Loucy (cell line): ENCODE measurements around the gene FER.

Experiments
- EZH2phosphoT487 ChIP-seq: fragments of 200-600 bp; IDR thresholded peaks from 2 replicates; pipeline ENCODE4 v1.6.1; 2018; ENCODE audit warnings: antibody characterized with exemption, mild to moderate bottlenecking, moderate library complexity, borderline replicate concordance
- TF ChIP-seq, protein P1 (sequence below): fragments of 200-600 bp; sonication (generic); conservative IDR thresholded peaks from 2 replicates; pipeline ENCODE4 v1.5.1; 2014; ENCODE audit warnings: mild to moderate bottlenecking, antibody characterized with exemption, low read length

DNA sequence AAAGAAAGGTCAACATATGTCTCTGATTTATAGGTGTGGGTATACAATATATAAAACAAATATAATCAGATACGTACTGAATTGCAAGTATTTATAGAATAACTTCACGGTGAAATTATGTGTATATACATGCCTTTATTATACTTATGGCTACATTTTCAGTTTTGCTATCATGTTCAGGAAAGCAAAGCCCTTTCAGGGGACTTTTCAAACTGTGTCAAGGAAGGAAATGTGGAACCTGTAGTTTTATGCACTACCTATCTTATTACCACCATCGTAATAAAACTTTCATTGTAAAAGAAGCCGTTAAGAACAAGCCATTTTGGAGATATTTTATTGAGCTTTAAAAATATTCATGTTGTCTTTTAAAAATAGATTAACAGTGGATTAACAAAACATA, 404.9 kb downstream of the FER start:
- TF ChIP-seq, protein P1, sequence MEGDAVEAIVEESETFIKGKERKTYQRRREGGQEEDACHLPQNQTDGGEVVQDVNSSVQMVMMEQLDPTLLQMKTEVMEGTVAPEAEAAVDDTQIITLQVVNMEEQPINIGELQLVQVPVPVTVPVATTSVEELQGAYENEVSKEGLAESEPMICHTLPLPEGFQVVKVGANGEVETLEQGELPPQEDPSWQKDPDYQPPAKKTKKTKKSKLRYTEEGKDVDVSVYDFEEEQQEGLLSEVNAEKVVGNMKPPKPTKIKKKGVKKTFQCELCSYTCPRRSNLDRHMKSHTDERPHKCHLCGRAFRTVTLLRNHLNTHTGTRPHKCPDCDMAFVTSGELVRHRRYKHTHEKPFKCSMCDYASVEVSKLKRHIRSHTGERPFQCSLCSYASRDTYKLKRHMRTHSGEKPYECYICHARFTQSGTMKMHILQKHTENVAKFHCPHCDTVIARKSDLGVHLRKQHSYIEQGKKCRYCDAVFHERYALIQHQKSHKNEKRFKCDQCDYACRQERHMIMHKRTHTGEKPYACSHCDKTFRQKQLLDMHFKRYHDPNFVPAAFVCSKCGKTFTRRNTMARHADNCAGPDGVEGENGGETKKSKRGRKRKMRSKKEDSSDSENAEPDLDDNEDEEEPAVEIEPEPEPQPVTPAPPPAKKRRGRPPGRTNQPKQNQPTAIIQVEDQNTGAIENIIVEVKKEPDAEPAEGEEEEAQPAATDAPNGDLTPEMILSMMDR = no peak
- no peak for TF ChIP-seq EZH2phosphoT487
